ENCODE results near the gene FCMR. TPM values are rescaled to one million over a fixed set of nuclear protein-coding genes. Genes with fewer than 3 reads are reported as not detected.

The FCMR gene
- total RNA-seq, 2 donors from 2014 or later: not detected

- DNase-seq: peak; percentile 94
- H3K9me3 Mint-ChIP-seq: no peaks in the 10 kb centered on the region
- WGBS, 2 experiments (ENCODE audit: insufficient coverage in 1 of 2, insufficient read length in 1 of 2): 63 to 75% methylated on average over 13 to 19 of the region's 19 CpGs
Observed at GRCh38 chr1:206935491-206936067, 13.8 kb upstream of the FCMR start.

GRCh38 chr1:206933333-206933945, 11.7 kb upstream of the FCMR start:
- H3K4me3 ChIP-seq (ENCODE audit: low read length): no peak overlapping the region
- H3K9me3 Mint-ChIP-seq: no peaks in the 10 kb centered on the region
- H3K9me3 ChIP-seq (ENCODE audit: control insufficient read depth, low read length): no peaks in the 10 kb centered on the region
- no peaks in the 10 kb centered on the region for H3K4me1 ChIP-seq (ENCODE audit: control insufficient read depth, insufficient read depth, low read length)
- TF ChIP-seq CTCF (conservative IDR thresholded peaks at IDR 0.05): peak; percentile 92
- no peak overlapping the region for H3K9ac ChIP-seq (ENCODE audit: extremely low read depth, low read length, poor library complexity, severe bottlenecking)
- no peak overlapping the region for H3K27ac ChIP-seq (ENCODE audit: low read depth, low read length)
- H3K36me3 ChIP-seq (ENCODE audit: control insufficient read depth, insufficient read depth, low read length): no peaks in the 10 kb centered on the region
- peaks cover 1% of the 10 kb centered on the region for H3K27me3 Mint-ChIP-seq (ENCODE audit: insufficient read depth)
- peak; percentile 91 for DNase-seq
- H3K27ac Mint-ChIP-seq: no peak overlapping the region
- H3K27me3 ChIP-seq (ENCODE audit: control insufficient read depth, insufficient read depth, low read length, poor library complexity, severe bottlenecking): no peaks in the 10 kb centered on the region
- WGBS, 2 experiments (ENCODE audit: insufficient coverage in 1 of 2, insufficient read length in 1 of 2): 79 to 82% methylated on average over 3 to 8 of the region's 8 CpGs
- no peaks in the 10 kb centered on the region for H3K4me1 Mint-ChIP-seq
- H3K36me3 Mint-ChIP-seq (ENCODE audit: low read depth): no peaks in the 10 kb centered on the region
- no peak overlapping the region for H3K4me3 Mint-ChIP-seq

More at GRCh38 chr1:206935491-206936067, 13.8 kb upstream of the FCMR start:
- no peak overlapping the region for H3K27ac Mint-ChIP-seq
- H3K36me3 Mint-ChIP-seq (ENCODE audit: low read depth): no peaks in the 10 kb centered on the region
- H3K27me3 Mint-ChIP-seq (ENCODE audit: insufficient read depth): peaks cover 1% of the 10 kb centered on the region
- no peak overlapping the region for H3K27ac ChIP-seq (ENCODE audit: low read depth, low read length)
- no peaks in the 10 kb centered on the region for H3K27me3 ChIP-seq (ENCODE audit: control insufficient read depth, insufficient read depth, low read length, poor library complexity, severe bottlenecking)
- H3K4me3 ChIP-seq (ENCODE audit: low read length): no peak overlapping the region
- H3K36me3 ChIP-seq (ENCODE audit: control insufficient read depth, insufficient read depth, low read length): no peaks in the 10 kb centered on the region
- no peak overlapping the region for H3K4me3 Mint-ChIP-seq
- H3K4me1 ChIP-seq (ENCODE audit: control insufficient read depth, insufficient read depth, low read length): no peaks in the 10 kb centered on the region
- no peaks in the 10 kb centered on the region for H3K9me3 ChIP-seq (ENCODE audit: control insufficient read depth, low read length)
- TF ChIP-seq CTCF (conservative IDR thresholded peaks at IDR 0.05): peak; percentile 98
- H3K9ac ChIP-seq (ENCODE audit: extremely low read depth, low read length, poor library complexity, severe bottlenecking): no peak overlapping the region
- peaks cover 7% of the 10 kb centered on the region for H3K4me1 Mint-ChIP-seq

GRCh38 chr1:206932177-206932576, 10.4 kb upstream of the FCMR start:
- Histone ChIP-seq H3K27me3 (ENCODE audit: control insufficient read depth, insufficient read depth, low read length, poor library complexity, severe bottlenecking) (no peaks in the 10 kb centered on the region), H3K9ac (ENCODE audit: extremely low read depth, low read length, poor library complexity, severe bottlenecking) (no peak overlapping the region), H3K9me3 (ENCODE audit: control insufficient read depth, low read length) (no peaks in the 10 kb centered on the region), H3K4me1 (ENCODE audit: control insufficient read depth, insufficient read depth, low read length) (no peaks in the 10 kb centered on the region), H3K27ac (ENCODE audit: low read depth, low read length) (no peak overlapping the region), H3K4me3 (ENCODE audit: low read length) (no peak overlapping the region), H3K36me3 (ENCODE audit: control insufficient read depth, insufficient read depth, low read length) (no peaks in the 10 kb centered on the region)
- Mint-ChIP-seq H3K4me3 (no peak overlapping the region), H3K4me1 (no peaks in the 10 kb centered on the region), H3K27ac (no peak overlapping the region), H3K9me3 (no peaks in the 10 kb centered on the region), H3K36me3 (ENCODE audit: low read depth) (no peaks in the 10 kb centered on the region), H3K27me3 (ENCODE audit: insufficient read depth) (peaks cover 1% of the 10 kb centered on the region)
- DNase-seq: no peak
- TF ChIP-seq CTCF (conservative IDR thresholded peaks at IDR 0.05): no peak
- 84 to 87% methylated on average over 5 to 8 of the region's 8 CpGs for WGBS, 2 experiments (ENCODE audit: insufficient coverage in 1 of 2, insufficient read length in 1 of 2)
